HepG2 (cell line): ENCODE measurements around the gene TSGA10IP. TPM values are rescaled to one million over a fixed set of nuclear protein-coding genes. Genes with fewer than 3 reads are reported as not detected.

ENCODE experiments used
- ATAC-seq: fragments of 200-7000 bp; cut with Tn5 transposase; 3 replicates; pipeline ENCODE4 v1.9.1; 2020; ENCODE audit warnings: mild to moderate bottlenecking, moderate library complexity
- BruUV-seq: library from RNA; stranded (reverse); fragments of 400-500 nt; replicated peaks from 2 replicates; lab custom pipeline; 2021; lab: Mats Ljungman, UMichigan
- CTCF ChIA-PET: fragments of 300-600 bp; formaldehyde crosslinking; extraction: SDS; loops from one replicate; lab custom pipeline; 2021; ENCODE audit warnings: low total read pairs, inconsistent platforms, low intra/inter-chr PET ratio; lab: Yijun Ruan, JAX
- POLR2A ChIA-PET: fragments of 350-600 bp; sonication (Branson Sonifier 250); formaldehyde crosslinking; loops from one replicate; lab custom pipeline; 2020; ENCODE audit warnings: antibody characterized with exemption, inconsistent platforms; lab: Yijun Ruan, JAX
- DNase-seq: peaks from one replicate; pipeline ENCODE4 v3.0.0-alpha.2; 2015; ENCODE audit warnings: low spot score
- FAIRE-seq: peaks from 3 replicates; lab custom pipeline; 2011; peaks lifted over from hg19 to GRCh38; lab: Jason Lieb, UNC
- H2AFZ ChIP-seq: one replicate; pipeline ENCODE4 v1.6.1; 2011; ENCODE audit warnings: low read length, inconsistent platforms
- H3K27ac ChIP-seq: fragments of 300-600 bp; 3 replicates; pipeline ENCODE4 v1.8.0; 2011; ENCODE audit warnings: mixed run types, mild to moderate bottlenecking, mixed read lengths, low read length, inconsistent platforms; ENCODE audit not compliant: insufficient read depth; ENCODE audit errors: extremely low read length
- H3K27me3 ChIP-seq, 2 experiments: fragments of 200-600 bp in 1 of 2; 2 replicates in 1 of 2; 3 replicates in 1 of 2; pipeline versions ENCODE4 v1.6.0 to v1.8.0; 2011; ENCODE audit warnings: low read length in 2 of 2, mild to moderate bottlenecking in 2 of 2, moderate library complexity in 2 of 2, inconsistent platforms in 1 of 2; ENCODE audit not compliant: insufficient read depth in 2 of 2, control insufficient read depth in 1 of 2
- H3K36me3 ChIP-seq, 2 experiments: fragments of 200-600 bp in 1 of 2; replicated peaks in 1 of 2; 2 replicates in 1 of 2; 3 replicates in 1 of 2; pipeline versions ENCODE4 v1.5.1 to v1.8.0; 2011; ENCODE audit warnings: low read length in 2 of 2, inconsistent platforms in 1 of 2; ENCODE audit not compliant: insufficient read depth in 2 of 2, control insufficient read depth in 1 of 2
- H3K4me1 ChIP-seq: 2 replicates; pipeline ENCODE4 v1.5.1; 2012; ENCODE audit warnings: low read length, inconsistent platforms; ENCODE audit not compliant: insufficient read depth
- H3K4me2 ChIP-seq: 2 replicates; pipeline ENCODE4 v1.6.0; 2011; ENCODE audit warnings: low read depth, low read length, inconsistent platforms
- H3K4me3 ChIP-seq, 3 experiments: fragments of 200-600 bp in 1 of 3; sonication (generic), shearing (Covaris generic) in 1 of 3; replicated peaks in 1 of 3; 2 replicates each; pipeline ENCODE4 v1.5.1; 2011 to 2016; ENCODE audit warnings: low read length in 3 of 3, inconsistent platforms in 2 of 3, low read depth in 2 of 3, mild to moderate bottlenecking in 2 of 3, control low read depth in 1 of 3, mixed read lengths in 1 of 3; ENCODE audit not compliant: insufficient read depth in 1 of 3
- H3K79me2 ChIP-seq: one replicate; pipeline ENCODE4 v1.6.1; 2011; ENCODE audit warnings: low read length, inconsistent platforms; ENCODE audit not compliant: insufficient read depth
- H3K9ac ChIP-seq: 2 replicates; pipeline ENCODE4 v1.6.0; 2011; ENCODE audit warnings: mild to moderate bottlenecking, low read depth, low read length, inconsistent platforms; ENCODE audit not compliant: insufficient read depth
- H3K9me3 ChIP-seq: 2 replicates; pipeline ENCODE4 v1.5.1; 2012; ENCODE audit warnings: mild to moderate bottlenecking, low read length
- H4K20me1 ChIP-seq: 2 replicates; pipeline ENCODE4 v1.6.0; 2011; ENCODE audit warnings: inconsistent platforms, mild to moderate bottlenecking, low read length, moderate library complexity; ENCODE audit not compliant: insufficient read depth
- FOXJ3 ChIP-seq: sonication (generic); formaldehyde crosslinking; IDR thresholded peaks from 2 replicates; pipeline ENCODE4 v1.4.0; 2020; ENCODE audit warnings: missing genetic modification reagents, mild to moderate bottlenecking, borderline replicate concordance
- GATA4 ChIP-seq: sonication (generic); IDR thresholded peaks from 2 replicates; pipeline ENCODE4 v1.6.1; 2016; ENCODE audit warnings: antibody characterized with exemption, low read depth, borderline replicate concordance
- JDP2 ChIP-seq: sonication (generic); formaldehyde crosslinking; IDR thresholded peaks from 2 replicates; pipeline ENCODE4 v1.8.1; 2022; ENCODE audit warnings: missing genetic modification reagents, borderline replicate concordance
- KIAA2018 ChIP-seq: sonication (generic); formaldehyde crosslinking; IDR thresholded peaks from 2 replicates; pipeline ENCODE4 v1.5.0; 2020; ENCODE audit warnings: mild to moderate bottlenecking, missing genetic modification reagents, borderline replicate concordance
- MTA3 ChIP-seq: sonication (generic); formaldehyde crosslinking; IDR thresholded peaks from 2 replicates; pipeline ENCODE4 v1.4.0; 2020; ENCODE audit warnings: missing genetic modification reagents
- MYNN ChIP-seq: sonication (generic); formaldehyde crosslinking; IDR thresholded peaks from 2 replicates; pipeline ENCODE4 v1.4.0; 2020; ENCODE audit warnings: mild to moderate bottlenecking, low read depth, missing genetic modification reagents
- NFE2L2 ChIP-seq: fragments of 150-350 bp; IDR thresholded peaks from 2 replicates; pipeline ENCODE4 v1.6.1; 2014; ENCODE audit warnings: low read length
- SP4 ChIP-seq: sonication (generic); formaldehyde crosslinking; IDR thresholded peaks from 2 replicates; pipeline ENCODE4 v1.8.1; 2023; ENCODE audit warnings: mild to moderate bottlenecking, missing genetic modification reagents
- TBX2 ChIP-seq: sonication (generic); formaldehyde crosslinking; IDR thresholded peaks from 2 replicates; pipeline ENCODE4 v1.5.0; 2020; ENCODE audit warnings: missing genetic modification reagents, mild to moderate bottlenecking, borderline replicate concordance
- ZBTB7B ChIP-seq: sonication (generic); formaldehyde crosslinking; IDR thresholded peaks from 2 replicates; pipeline ENCODE4 v1.4.0; 2020; ENCODE audit warnings: missing genetic modification reagents
- ZFP36L1 ChIP-seq: sonication (generic); formaldehyde crosslinking; IDR thresholded peaks from 2 replicates; pipeline ENCODE4 v1.8.0; 2022; ENCODE audit warnings: mild to moderate bottlenecking, missing genetic modification reagents, moderate library complexity
- ZNF564 ChIP-seq: sonication (generic); formaldehyde crosslinking; IDR thresholded peaks from 2 replicates; pipeline ENCODE4 v1.8.1; 2023; ENCODE audit warnings: mild to moderate bottlenecking, missing genetic modification reagents
- ZNF570 ChIP-seq: sonication (generic); formaldehyde crosslinking; IDR thresholded peaks from 2 replicates; pipeline ENCODE4 v1.4.0; 2020; ENCODE audit warnings: mild to moderate bottlenecking, missing genetic modification reagents, borderline replicate concordance
- ZNF652 ChIP-seq: IDR thresholded peaks from 2 replicates; pipeline ENCODE4 v1.6.1; 2016; ENCODE audit warnings: low read depth, borderline replicate concordance
- whole genome bisulfite sequencing: methylation state at CpG from one replicate; pipeline ENCODE4 v1.1.6; 2017; ENCODE audit warnings: low lambda C conversion rate; 5-methylcytosine and 5-hydroxymethylcytosine counted together
- in situ Hi-C: cut with HindIII; loops from 2 replicates; pipeline ENCODE4 v1.10.0; 2017; ENCODE audit warnings: low pct_unique_long_range_greater_than_20kb; ENCODE audit not compliant: extremely low pct_ligation_motif_present
- intact Hi-C: fragments of 100-400 bp; cut with micrococcal nuclease; formaldehyde crosslinking; loops from one replicate; pipeline ENCODE4 v1.10.0; 2022; ENCODE audit not compliant: unreplicated experiment
- polyA plus RNA-seq, 8 experiments: library from polyadenylated mRNA; depleted of rRNA in 3 of 8; stranded (reverse) in 7 of 8; unstranded in 1 of 8; fragments of >200 nt; fragmentation: Illumina TruSeq in 4 of 8; extraction: Trizol in 4 of 8; gene quantifications; 2 replicates each; pipeline versions ENCODE4 v1.2.1 to v1.2.3, GENCODE V29; 2011 to 2016; ENCODE audit warnings: low read depth in 4 of 8, missing spikeins in 1 of 8, mixed read lengths in 1 of 8; ENCODE audit not compliant: insufficient read depth in 1 of 8
- total RNA-seq, 5 experiments: library from RNA; depleted of rRNA; stranded (reverse); fragments of >200 nt; fragmentation: Illumina TruSeq; extraction: Trizol; gene quantifications; 2 replicates each; pipeline ENCODE4 v1.2.3, GENCODE V29; 2016; ENCODE audit warnings: low read depth in 1 of 5
- TF ChIP-seq, protein P1 (sequence below): sonication (generic); formaldehyde crosslinking; IDR thresholded peaks from 2 replicates; pipeline ENCODE4 v1.5.1; 2020; ENCODE audit warnings: mild to moderate bottlenecking, moderate library complexity, missing genetic modification reagents

The TSGA10IP gene
- total and polyA plus RNA-seq, 2 of the 13 experiments (the other 11 are each of a cell fraction or from before 2014, with no cell fraction given) = not detected

DNA sequence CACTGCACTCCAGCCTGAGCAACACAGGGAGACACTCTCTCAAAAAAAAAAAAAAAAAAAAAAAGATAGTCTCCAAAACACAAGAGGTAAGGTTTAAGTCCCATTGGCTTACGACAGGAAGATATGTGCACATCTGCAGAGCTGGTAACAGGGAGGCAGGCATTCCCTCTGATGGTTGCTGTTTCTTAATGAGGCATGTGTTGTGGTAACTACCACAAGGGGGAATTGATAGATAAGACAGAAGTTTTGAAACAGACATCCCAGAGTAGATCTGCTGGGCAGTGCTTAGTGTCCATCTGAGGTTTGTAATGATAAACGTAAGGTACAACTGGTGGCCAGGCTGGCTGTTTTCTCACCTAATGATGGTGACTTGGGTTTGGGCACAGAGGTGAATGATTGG lies 52.0 kb downstream of the TSGA10IP start:
- Histone ChIP-seq H3K4me1 (peaks cover 14% of the 10 kb centered on the region), H3K4me3 (no peak overlapping the region), H4K20me1 (no peaks in the 10 kb centered on the region), H2AFZ (no peak overlapping the region), H3K9me3 (no peaks in the 10 kb centered on the region), H3K9ac (no peak overlapping the region), H3K79me2 (peaks cover 22% of the 10 kb centered on the region), H3K27me3 (no peaks in the 10 kb centered on the region; a peak in 1 of 5 replicates), H3K4me2 (no peak overlapping the region), H3K27ac (no peak overlapping the region), H3K36me3 (peaks cover 14 to 32% of the 10 kb centered on the region in 2 experiments)
- DNase-seq (no peak), FAIRE-seq (no peak), ATAC-seq (no peak)
- BruUV-seq = no TSS peak
- POLR2A ChIA-PET = no interaction called here
- CTCF ChIA-PET = interaction anchor here (1.6 kb wide), 1 partner anchor 25 kb away, joined by 4 read pairs; no protein-coding TSS in a partner anchor
- in situ Hi-C loops (no loop called here), intact Hi-C loops (no loop called here)
- TF ChIP-seq ZNF570 (no peak), MTA3 (no peak), SP4 (CRISPR knock-in tag) (no peak), ZNF652 (CRISPR knock-in tag) (no peak), NFE2L2 (no peak), FOXJ3 (CRISPR knock-in tag) (no peak), KIAA2018 (CRISPR knock-in tag) (no peak), TBX2 (CRISPR knock-in tag) (no peak), MYNN (CRISPR knock-in tag) (no peak), ZFP36L1 (CRISPR knock-in tag) (no peak), GATA4 (no peak), ZBTB7B (no peak), JDP2 (CRISPR knock-in tag) (no peak), ZNF564 (no peak)
- TF ChIP-seq, protein P1, sequence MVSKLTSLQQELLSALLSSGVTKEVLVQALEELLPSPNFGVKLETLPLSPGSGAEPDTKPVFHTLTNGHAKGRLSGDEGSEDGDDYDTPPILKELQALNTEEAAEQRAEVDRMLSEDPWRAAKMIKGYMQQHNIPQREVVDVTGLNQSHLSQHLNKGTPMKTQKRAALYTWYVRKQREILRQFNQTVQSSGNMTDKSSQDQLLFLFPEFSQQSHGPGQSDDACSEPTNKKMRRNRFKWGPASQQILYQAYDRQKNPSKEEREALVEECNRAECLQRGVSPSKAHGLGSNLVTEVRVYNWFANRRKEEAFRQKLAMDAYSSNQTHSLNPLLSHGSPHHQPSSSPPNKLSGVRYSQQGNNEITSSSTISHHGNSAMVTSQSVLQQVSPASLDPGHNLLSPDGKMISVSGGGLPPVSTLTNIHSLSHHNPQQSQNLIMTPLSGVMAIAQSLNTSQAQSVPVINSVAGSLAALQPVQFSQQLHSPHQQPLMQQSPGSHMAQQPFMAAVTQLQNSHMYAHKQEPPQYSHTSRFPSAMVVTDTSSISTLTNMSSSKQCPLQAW = no peak
- WGBS = 95% methylated on average over 2 of the region's 2 CpGs
